ENCODE measurements around the gene FBXL2.
"Not testable (repeated sequence)": the region's sequence is repeated elsewhere in the genome, so short reads cannot be mapped to it uniquely, and the experiment has no call there.

Gene FBXL2

DNA sequence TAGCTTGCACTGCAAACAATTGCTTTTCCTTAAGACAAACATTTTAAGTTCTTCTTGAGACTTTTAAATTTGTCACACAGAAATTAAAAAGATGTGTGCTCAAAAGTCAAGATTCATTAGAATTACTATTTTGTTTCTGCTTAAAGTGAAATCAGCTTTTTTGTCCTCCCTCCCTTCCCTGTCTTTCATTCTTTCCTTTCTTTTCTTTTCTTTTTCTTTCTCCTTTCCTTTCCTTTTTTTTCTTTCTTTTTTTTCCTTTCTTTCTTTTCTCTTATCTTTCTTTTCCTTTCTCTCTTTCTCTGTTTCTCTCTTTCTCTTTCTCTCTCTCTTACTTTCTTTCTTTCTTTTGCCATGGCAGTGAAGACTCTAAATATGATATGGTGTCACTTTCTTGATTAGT lies 37.8 kb downstream of the FBXL2 start:
- in situ Hi-C loops (cut with HindIII; ENCODE audit: low sequenced_read_pairs): loop anchor here (5.0 kb wide), 1 partner anchor 42 kb away; no protein-coding TSS in a partner anchor

DNA sequence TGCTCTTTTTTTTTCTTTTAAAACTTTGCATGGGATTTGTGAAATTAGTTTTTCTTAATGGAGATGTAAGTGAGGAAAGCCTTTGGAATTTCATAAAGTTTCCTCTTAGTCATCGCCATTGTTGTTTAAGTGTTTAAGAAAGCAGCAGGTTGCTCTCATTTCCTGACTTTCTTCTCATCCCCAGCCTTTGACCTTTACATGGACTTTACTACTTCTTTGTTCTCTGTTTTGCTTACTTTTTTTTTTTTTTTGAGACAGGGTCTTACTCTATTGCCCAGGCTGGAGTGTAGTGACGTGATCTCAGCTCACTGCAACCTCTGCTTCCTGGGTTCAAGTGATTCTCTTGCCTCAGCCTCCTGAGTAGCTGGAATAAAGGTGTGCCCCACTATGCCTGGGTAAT lies 38.6 kb downstream of the FBXL2 start:
- in situ Hi-C loops (cut with HindIII; ENCODE audit: low sequenced_read_pairs): no loop called here

DNA sequence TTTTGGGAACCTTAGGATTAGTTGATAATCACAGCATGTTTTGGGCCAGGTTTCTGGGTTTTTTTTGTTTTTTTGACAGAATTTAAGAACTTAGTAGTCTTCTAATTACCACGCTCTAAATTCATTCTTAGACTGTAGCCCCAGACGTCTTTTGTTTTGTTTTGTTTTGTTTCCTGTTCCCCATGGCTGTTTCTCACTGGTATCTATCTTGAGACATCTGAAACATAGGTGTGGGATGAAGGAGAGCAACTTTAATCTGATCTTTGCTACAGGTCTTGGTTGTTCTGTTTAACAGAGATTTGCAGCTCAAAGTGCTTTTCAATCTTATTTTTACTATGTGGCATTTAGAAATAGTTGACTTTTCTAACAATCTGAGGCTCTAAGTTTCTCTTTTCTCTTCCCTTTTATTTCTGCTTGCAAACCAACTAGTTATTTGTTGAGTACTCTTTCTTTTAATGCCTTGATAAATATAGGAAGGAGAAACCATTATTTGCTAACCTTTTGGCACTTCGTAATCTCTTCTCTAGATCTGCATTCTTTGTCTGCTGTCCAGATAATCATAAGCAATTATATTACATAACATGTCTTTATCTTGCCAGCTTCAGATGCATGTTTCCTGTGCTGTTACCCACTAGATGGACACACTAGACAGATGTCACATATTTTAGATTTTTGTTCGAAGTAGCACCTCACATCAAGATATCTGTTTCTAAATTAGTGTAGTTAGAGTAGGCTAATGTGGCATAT lies 40.9 kb downstream of the FBXL2 start:
- in situ Hi-C loops (cut with HindIII; ENCODE audit: low sequenced_read_pairs): no loop called here

DNA sequence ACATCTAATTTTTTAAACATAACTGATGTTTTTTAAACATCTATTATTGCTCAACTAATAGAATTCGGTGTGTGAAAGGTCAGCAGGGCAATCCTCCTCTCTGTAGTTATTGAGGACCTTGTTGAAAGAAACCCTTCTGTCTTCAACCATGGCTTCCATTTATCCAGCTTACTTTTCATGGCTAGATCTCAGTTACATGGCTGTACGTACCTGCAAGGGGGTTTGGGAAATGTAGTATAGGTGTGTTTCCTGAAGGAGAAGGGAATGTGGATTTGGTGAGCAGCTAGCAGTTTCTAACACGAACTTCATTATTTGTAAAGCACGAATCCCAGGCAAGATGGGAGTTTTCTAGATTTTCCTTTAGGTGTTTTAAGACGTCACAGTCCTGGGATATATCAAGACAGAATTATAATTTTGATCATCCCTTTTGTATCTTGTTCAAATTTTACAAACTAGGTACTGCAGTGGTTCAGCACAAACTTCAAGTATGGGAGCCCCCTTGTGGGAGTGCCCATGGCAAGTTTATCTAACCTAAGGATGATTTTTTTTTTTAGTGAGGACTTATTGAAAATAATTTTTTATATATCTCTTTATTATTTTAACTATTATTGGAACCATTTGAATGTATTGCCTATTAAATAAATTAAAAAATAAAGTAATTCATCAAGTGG lies 41.6 kb downstream of the FBXL2 start:
- in situ Hi-C loops (cut with HindIII; ENCODE audit: low sequenced_read_pairs): no loop called here

DNA sequence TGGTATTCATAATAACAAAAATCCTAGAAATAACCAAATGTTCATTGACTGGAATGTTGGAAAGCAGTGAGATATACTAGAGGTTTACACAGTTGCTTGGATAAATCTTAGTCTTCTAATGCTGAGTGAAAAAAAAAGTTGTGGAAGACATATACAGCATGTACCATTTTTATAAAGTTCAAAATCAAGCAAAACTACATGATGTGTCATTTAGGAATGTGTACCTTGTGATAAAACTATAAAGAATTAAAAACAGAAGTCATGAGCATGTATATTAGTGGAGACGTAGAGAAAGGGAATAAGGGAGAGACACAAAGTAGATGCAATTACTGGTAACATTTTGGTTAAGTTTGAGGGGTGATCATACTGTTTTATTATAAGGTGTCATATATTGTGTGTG lies 45.2 kb downstream of the FBXL2 start:
- in situ Hi-C loops (cut with HindIII; ENCODE audit: low sequenced_read_pairs): no loop called here

DNA sequence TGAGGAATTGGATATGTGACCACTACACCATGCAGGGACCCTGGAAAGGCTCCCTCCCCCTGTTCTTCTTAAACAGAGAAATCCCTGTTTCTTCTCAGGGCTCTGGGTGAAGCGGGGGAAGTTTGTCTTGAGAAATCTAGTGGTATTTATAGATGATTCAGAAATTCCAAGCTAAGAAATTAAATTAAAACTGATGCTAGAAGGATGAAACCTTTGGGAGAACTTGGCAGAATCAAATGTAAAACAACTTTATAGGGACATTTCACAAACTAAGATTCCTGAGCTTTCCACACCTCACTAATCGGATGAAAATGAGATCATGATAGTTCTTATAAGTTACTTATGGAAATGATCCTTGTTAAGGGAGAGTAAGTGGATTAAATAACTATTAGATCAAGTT lies 54.2 kb downstream of the FBXL2 start:
- in situ Hi-C loops (cut with HindIII; ENCODE audit: low sequenced_read_pairs): no loop called here

DNA sequence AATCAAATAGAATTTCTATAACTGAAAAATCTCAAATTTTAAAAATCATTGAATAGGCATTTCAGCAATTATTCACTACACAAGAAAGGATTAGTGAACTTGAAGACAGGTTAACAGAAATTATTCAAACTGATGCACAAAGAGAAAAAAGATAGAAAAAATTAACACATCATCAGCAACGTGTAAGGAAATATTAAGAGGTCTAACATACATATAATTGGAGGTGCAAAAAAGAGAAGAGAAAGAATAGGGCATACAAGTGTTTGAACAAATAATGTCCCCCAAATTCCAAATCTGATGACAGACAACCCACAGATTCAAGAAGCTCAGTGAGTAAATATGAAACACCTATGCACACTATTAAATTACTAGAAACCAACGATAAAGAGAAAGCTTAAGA lies 57.1 kb downstream of the FBXL2 start:
- in situ Hi-C loops (cut with HindIII; ENCODE audit: low sequenced_read_pairs): no loop called here

DNA sequence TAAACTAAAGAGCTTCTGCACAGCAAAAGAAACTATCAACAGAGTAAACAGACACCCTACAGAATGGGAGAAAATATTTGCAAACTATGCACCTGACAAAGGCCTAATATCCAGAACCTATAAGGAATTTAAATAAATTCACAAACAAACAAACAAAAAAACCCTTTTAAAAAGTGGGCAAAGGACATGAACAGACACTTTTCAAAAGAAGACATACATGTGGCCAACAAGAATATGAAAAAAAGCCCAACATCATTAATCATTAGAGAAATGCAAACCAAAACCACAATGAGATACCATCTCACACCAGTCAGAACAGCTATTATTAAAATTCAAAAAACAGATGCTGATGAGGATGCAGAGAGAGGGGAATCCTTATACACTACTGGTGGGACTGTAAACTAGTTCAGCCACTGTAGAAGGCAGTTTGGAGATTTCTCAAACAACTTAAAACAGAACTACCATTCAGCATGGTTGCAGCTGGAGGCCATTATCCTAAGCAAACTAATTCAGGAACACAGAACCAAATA lies 61.8 kb downstream of the FBXL2 start:
- in situ Hi-C loops (cut with HindIII; ENCODE audit: low sequenced_read_pairs): not testable (repeated sequence)

DNA sequence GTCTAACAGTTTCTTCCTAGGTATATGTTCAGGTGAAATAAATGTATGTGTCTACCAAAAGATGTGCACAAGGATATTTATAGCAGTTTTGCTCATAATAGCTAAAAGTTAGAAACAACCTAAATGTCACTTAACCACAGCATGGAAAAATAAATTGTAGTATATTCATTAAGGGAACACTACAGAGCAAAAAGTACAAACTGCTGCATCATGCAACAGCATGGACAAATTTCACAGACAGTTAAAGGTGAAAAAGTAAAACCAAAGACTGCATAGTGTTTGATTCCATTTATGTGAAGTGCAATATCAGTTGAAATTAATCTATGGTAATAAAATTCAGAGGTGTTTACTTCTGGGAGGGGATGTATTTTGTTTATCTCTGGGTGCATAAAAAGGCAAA lies 62.5 kb downstream of the FBXL2 start:
- in situ Hi-C loops (cut with HindIII; ENCODE audit: low sequenced_read_pairs): no loop called here

DNA sequence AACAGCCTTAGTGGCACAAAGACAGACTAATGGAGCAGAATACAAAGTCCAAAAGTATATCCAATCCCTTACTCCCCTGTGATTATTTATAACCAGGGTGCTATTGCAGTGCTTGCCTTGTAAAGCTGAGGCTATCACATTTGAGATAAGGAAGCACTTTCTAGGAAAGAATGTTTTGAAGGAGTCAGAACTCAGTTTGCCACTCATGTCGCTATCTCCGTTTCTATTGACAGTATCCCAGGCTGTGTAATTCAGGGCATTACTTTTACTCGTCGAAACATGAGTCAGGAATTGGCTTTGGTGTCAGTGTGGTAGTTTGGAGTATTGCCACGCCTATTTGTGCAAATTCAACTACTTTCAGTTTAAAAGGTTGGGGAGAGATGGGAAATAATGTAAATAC lies 78.4 kb downstream of the FBXL2 start:
- in situ Hi-C loops (cut with HindIII; ENCODE audit: low sequenced_read_pairs): loop anchor here (5.0 kb wide), 1 partner anchor 43 kb away; no protein-coding TSS in a partner anchor

DNA sequence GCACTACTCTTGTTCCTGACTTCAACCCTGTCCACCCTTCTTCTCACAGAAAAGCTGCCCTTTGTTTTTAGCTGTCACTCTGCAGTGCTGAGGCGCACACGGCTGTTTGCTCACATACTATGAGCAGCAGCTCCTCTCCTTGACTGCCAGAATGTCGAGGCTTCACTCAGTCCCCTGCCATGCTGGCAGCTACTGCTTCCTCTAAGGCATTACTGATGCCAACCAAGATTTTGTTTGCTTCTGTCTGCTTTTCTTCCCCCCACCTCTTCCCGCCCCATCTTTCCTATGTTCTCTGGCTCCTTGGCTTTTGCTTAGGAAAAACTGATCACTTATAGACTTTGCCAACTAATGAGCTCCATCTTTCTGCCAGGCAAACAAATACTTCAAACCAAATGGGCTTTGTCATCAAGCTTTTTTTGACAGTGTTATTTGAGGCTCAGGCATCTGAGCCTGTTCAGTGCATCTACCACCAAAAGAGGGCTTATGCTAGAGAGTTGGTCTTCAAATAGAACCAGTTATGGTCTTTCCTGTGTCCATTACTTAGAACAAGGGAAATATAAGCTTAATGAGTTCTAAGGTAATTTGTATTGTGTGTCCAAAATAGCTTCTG lies 81.0 kb downstream of the FBXL2 start:
- in situ Hi-C loops (cut with HindIII; ENCODE audit: low sequenced_read_pairs): loop anchor here (5.0 kb wide), 1 partner anchor 46 kb away; no protein-coding TSS in a partner anchor

DNA sequence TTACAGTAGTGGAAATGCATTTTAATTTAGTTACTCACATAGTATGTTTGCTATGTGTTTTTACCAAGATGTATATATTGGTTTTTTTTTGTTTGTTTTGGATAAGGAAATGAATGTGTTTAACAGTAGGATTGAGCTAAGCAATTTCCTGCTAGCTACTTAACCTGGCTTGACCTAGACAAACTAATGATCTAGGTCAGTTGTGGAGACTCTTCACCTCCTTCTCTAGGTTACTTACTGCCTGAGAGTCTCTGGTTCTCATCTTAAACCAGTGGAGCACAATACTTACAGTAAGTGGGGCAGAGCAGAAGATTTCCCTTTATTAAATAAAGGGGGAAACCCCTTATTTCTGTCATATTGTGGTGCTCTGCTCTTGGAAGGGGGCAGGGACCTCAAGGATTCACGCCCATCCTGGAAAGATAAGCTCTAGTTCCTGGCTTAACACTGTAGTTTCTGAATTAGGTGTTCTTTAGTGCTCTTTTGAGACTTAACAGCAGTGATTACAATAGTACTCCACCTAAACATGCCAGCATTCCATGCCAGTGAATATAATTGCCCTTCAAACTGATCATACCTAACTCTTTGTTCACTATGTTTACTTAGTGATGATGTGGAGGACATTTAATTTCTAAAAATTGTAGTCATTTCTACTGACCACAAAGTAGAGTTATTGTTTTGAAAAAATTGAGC lies 83.0 kb downstream of the FBXL2 start:
- in situ Hi-C loops (cut with HindIII; ENCODE audit: low sequenced_read_pairs): no loop called here

DNA sequence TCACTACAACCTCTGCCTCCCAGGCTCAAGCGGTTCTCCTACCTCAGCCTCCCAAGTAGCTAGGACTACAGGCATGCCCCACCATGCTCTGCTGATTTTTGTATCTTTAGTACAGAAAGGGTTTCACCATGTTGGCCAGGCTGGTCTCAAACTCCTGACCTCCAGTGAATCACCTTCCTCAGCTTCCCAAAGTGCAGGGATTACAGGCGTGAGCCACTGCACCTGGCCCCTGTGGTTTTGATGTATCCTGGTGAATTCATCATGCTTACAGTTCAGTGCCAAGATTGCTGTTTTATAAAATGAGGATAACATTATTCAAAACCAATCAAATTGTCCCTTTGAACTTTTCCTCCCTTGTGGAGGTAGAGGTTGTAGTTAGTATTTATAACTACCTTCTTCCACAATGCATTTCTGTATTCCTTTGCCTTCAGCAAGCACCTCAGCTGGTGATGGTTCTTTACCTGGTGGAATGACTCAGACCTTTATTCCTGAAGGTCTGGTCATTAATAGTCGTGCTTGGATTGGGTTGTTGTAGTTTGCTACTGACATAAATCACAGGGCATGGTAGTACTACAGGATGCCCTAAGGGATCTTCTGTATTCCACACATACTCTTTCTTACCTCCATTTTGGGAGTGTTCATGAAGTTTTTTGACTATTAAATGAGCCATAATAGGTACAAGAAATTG lies 86.0 kb downstream of the FBXL2 start:
- in situ Hi-C loops (cut with HindIII; ENCODE audit: low sequenced_read_pairs): no loop called here

DNA sequence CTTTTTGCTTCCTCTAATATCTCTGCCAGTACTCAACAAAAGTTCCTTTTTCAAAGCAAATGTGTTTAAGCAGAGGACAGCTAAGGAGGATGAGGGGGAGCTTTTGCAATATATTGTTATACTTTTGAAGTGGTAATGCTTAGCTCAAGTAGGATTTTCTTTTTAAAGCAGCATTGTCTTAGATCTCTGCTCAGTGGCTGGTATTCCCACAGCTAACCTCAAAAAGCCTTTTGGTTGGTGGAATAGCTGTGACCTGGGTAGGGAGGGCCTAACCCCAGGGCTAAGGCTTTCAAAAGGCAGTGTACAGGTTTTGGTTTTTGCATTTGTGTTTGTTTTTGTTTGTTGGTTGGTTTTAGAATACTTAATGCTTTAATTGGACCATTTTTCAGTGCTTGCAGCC lies 86.8 kb downstream of the FBXL2 start:
- in situ Hi-C loops (cut with HindIII; ENCODE audit: low sequenced_read_pairs): no loop called here

DNA sequence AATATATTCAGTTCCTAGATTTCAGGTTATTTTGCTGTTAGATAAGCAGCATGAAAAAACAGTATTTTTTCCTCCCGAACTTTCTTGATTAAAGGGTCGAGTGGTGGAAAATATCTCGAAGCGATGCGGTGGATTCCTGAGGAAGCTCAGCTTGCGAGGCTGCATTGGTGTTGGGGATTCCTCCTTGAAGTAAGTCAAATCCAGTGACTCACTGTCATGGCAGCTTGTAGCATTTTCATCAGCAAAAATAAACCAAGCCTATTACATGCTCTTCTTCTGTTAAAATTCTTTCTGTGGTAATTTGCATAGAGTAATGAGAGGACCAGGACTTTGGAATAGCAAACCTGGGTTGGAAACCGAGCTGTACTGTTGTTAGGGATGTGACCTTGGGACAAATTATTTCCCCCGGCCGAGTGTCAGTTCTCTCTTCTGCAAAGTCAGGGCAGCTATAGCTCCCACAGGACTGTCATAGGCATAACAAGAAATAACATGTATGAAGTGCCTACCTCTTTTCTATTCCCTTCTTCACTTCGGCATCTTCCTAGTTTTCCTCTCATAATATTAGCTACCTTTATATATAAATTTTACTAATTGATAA lies 87.4 kb downstream of the FBXL2 start:
- in situ Hi-C loops (cut with HindIII; ENCODE audit: low sequenced_read_pairs): no loop called here

DNA sequence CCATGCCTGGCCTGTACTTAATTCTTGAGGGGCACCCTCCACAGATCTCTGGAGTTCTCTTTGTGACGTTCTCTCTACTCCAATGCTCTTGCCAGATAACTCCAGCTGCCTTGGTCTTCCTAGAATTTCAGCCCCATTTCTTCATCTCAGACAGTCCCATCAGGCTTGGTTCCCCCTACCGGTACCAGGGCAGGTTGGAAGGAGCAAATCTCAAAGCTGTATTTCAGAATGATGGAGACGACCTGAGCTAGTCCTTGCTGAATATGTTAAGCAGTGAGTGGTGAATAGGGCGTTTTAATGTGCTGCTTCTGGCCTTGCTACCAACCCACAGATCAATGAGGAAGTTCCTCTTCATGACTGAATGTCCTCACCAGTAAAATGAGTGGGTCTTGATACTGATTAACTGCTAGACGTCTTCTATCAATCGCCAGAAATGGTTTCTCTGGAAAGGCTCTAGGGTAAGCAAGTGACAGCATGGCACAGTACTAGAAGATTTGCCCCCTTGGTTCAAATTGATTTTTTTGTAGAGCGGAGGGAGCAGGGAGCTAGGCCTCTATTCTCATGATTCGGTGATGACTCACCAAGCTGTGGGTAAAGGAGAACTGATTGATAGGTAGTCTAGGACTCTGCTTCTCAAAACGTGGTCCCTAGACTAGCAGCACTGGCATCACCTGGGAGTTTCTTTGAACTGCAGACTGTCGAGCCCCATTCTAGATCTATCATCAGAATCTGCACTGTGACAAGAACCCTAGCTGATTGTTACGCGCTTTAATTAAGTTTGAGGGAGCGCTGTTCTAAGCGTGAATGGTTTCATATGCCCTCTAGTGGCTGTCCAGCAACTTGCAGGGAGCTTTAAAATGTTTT lies 95.2 kb downstream of the FBXL2 start:
- in situ Hi-C loops (cut with HindIII; ENCODE audit: low sequenced_read_pairs): no loop called here

DNA sequence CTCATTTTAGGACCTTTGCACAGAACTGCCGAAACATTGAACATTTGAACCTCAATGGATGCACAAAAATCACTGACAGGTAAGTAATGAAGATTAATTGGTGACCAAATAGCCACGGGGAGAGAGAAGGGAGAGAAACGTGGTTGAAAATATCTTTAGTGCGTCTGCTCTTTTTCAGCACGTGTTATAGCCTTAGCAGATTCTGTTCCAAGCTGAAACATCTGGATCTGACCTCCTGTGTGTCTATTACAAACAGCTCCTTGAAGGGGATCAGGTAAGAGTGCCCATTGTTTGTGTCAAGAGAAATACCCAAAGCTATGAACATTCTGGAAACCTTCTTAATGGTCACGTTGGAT lies 95.8 kb downstream of the FBXL2 start:
- in situ Hi-C loops (cut with HindIII; ENCODE audit: low sequenced_read_pairs): no loop called here

DNA sequence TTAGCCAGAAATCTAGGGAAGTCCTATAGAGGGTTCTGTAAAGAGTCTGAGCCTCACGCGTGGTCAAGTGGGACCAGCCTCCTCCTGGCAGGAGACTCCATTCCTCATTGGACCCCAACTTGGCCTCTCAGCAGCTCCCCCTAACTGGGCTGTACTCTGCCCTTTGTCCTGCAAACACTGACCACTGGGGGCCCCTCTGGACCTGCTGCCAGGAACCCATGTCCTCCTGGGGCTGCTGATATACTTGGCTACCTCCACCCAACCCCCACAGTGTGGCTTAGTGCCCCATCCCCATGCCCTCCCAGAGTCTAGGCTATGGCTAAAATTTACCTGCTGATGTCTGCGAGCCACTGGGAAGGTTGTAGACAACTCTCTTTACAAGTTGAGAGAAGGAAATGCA lies 100.2 kb downstream of the FBXL2 start:
- in situ Hi-C loops (cut with HindIII; ENCODE audit: low sequenced_read_pairs): no loop called here

DNA sequence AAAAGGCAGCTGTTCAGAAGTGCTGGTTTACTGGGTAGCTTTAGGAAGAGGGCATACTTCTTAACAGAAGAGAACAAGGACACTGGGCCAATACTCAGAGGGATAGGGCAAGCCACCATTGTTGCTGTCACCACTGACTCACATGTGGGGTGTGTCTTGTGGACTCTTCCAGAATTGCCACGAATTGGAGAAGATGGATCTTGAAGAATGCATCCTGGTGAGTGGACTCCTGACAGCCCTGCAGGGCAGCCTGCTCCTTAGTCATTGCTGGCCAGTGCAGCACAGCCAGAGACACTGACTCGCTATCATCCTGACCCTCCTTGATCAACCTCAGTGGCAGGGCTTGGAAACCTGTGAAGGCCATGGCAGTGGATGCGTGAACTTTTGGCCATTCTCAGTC lies 100.7 kb downstream of the FBXL2 start:
- in situ Hi-C loops (cut with HindIII; ENCODE audit: low sequenced_read_pairs): no loop called here
